Activated CD4-positive, alpha-beta memory T cell treated with anti-CD3 and anti-CD28 coated beads, Interleukin-2, amount 10 ng/mL, durations not matched to agents 7 days and 5 days (primary cell): ENCODE measurements around the gene CCNY. TPM values are rescaled to one million over a fixed set of nuclear protein-coding genes. Genes with fewer than 3 reads are reported as not detected.
"Not testable (repeated sequence)": the region's sequence is repeated elsewhere in the genome, so short reads cannot be mapped to it uniquely, and the experiment has no call there.

Experiments used
- CTCF ChIA-PET: fragments of 350-600 bp; sonication (Branson Sonifier 250); formaldehyde crosslinking; loops from one replicate; lab custom pipeline; 2021; ENCODE audit warnings: antibody characterized with exemption, inconsistent platforms; lab: Charles Lee
- POLR2A ChIA-PET: fragments of 350-600 bp; sonication (Branson Sonifier 250); formaldehyde crosslinking; loops from one replicate; lab custom pipeline; 2021; ENCODE audit warnings: antibody characterized with exemption; lab: Charles Lee
- DNase-seq: peaks from one replicate; pipeline ENCODE4 v3.0.0-alpha.2; 2020
- H3K27ac Mint-ChIP-seq: one replicate; pipeline ENCODE4 v1.8.0; 2021; ENCODE audit warnings: mild to moderate bottlenecking, mixed read lengths
- H3K27me3 Mint-ChIP-seq: one replicate; pipeline ENCODE4 v1.8.0; 2021; ENCODE audit warnings: mixed read lengths
- H3K36me3 Mint-ChIP-seq: one replicate; pipeline ENCODE4 v1.8.0; 2021; ENCODE audit warnings: low read depth, mixed read lengths
- H3K4me1 Mint-ChIP-seq: one replicate; pipeline ENCODE4 v1.8.0; 2021; ENCODE audit warnings: mixed read lengths
- H3K4me3 Mint-ChIP-seq: one replicate; pipeline ENCODE4 v1.8.0; 2021; ENCODE audit warnings: mild to moderate bottlenecking, mixed read lengths
- H3K9me3 Mint-ChIP-seq: one replicate; pipeline ENCODE4 v1.8.0; 2021; ENCODE audit warnings: mixed read lengths
- total RNA-seq, 2 experiments: library from RNA; stranded (reverse); gene quantifications; one replicate each; pipeline ENCODE4 v1.2.3, GENCODE V29; 2021

The CCNY gene
- total RNA-seq, 2 experiments from 2014 or later = 49.3 to 56.7 TPM

GRCh38 chr10:35396560-35397434 lies 60.5 kb downstream of the CCNY start:
- DNase-seq = no peak
- H3K27ac Mint-ChIP-seq = no peak overlapping the region
- no peak overlapping the region for H3K4me3 Mint-ChIP-seq
- ChIA-PET POLR2A (no interaction called here), CTCF (interaction anchor here (0.6 to 1.2 kb wide), 2 partner anchors 41 to 156 kb away, joined by 3 read pairs; no protein-coding TSS in a partner anchor)
- no peaks in the 10 kb centered on the region for H3K9me3 Mint-ChIP-seq
- peaks cover under 1% of the 10 kb centered on the region for H3K36me3 Mint-ChIP-seq
- no peaks in the 10 kb centered on the region for H3K4me1 Mint-ChIP-seq
- H3K27me3 Mint-ChIP-seq = no peaks in the 10 kb centered on the region

GRCh38 chr10:35397953-35398352 lies 61.6 kb downstream of the CCNY start:
- no peak for DNase-seq
- Mint-ChIP-seq H3K9me3 (no peaks in the 10 kb centered on the region), H3K27me3 (no peaks in the 10 kb centered on the region), H3K27ac (no peak overlapping the region), H3K4me1 (no peaks in the 10 kb centered on the region), H3K4me3 (no peak overlapping the region), H3K36me3 (no peaks in the 10 kb centered on the region)
- CTCF ChIA-PET = no interaction called here
- POLR2A ChIA-PET = no interaction called here

GRCh38 chr10:35398355-35398754 lies 62.0 kb downstream of the CCNY start:
- POLR2A ChIA-PET = no interaction called here
- H3K4me1 Mint-ChIP-seq = no peaks in the 10 kb centered on the region
- no peak for DNase-seq
- H3K27ac Mint-ChIP-seq = no peak overlapping the region
- no peaks in the 10 kb centered on the region for H3K27me3 Mint-ChIP-seq
- H3K4me3 Mint-ChIP-seq = no peak overlapping the region
- H3K9me3 Mint-ChIP-seq = no peaks in the 10 kb centered on the region
- CTCF ChIA-PET = no interaction called here
- no peaks in the 10 kb centered on the region for H3K36me3 Mint-ChIP-seq

- Mint-ChIP-seq H3K4me3 (no peak overlapping the region), H3K27me3 (no peaks in the 10 kb centered on the region), H3K36me3 (no peaks in the 10 kb centered on the region), H3K27ac (no peak overlapping the region), H3K9me3 (no peaks in the 10 kb centered on the region), H3K4me1 (no peaks in the 10 kb centered on the region)
- DNase-seq = no peak
- POLR2A ChIA-PET = no interaction called here
- CTCF ChIA-PET = no interaction called here
Observed at GRCh38 chr10:35398908-35399307, 62.6 kb downstream of the CCNY start.

GRCh38 chr10:35399414-35400009 lies 63.2 kb downstream of the CCNY start:
- no peak overlapping the region for H3K4me3 Mint-ChIP-seq
- H3K27ac Mint-ChIP-seq = no peak overlapping the region
- ChIA-PET POLR2A (no interaction called here), CTCF (no interaction called here)
- H3K4me1 Mint-ChIP-seq = no peaks in the 10 kb centered on the region
- no peak for DNase-seq
- no peaks in the 10 kb centered on the region for H3K9me3 Mint-ChIP-seq
- H3K36me3 Mint-ChIP-seq = no peaks in the 10 kb centered on the region
- H3K27me3 Mint-ChIP-seq = no peaks in the 10 kb centered on the region

- Mint-ChIP-seq H3K9me3 (no peaks in the 10 kb centered on the region), H3K27me3 (no peaks in the 10 kb centered on the region), H3K4me3 (no peak overlapping the region), H3K4me1 (no peaks in the 10 kb centered on the region), H3K36me3 (no peaks in the 10 kb centered on the region), H3K27ac (no peak overlapping the region)
- POLR2A ChIA-PET = no interaction called here
- CTCF ChIA-PET = no interaction called here
- DNase-seq = no peak
Observed at GRCh38 chr10:35400595-35401268, 64.4 kb downstream of the CCNY start.

GRCh38 chr10:35403491-35403890 lies 67.2 kb downstream of the CCNY start:
- POLR2A ChIA-PET, H3K9me3 Mint-ChIP-seq, CTCF ChIA-PET, H3K27me3 Mint-ChIP-seq, H3K27ac Mint-ChIP-seq, H3K4me1 Mint-ChIP-seq, H3K4me3 Mint-ChIP-seq, DNase-seq, H3K36me3 Mint-ChIP-seq: not testable (repeated sequence)

GRCh38 chr10:35404077-35404476 lies 67.8 kb downstream of the CCNY start:
- DNase-seq, H3K27me3 Mint-ChIP-seq, CTCF ChIA-PET, H3K4me3 Mint-ChIP-seq, H3K27ac Mint-ChIP-seq, H3K36me3 Mint-ChIP-seq, H3K4me1 Mint-ChIP-seq, POLR2A ChIA-PET, H3K9me3 Mint-ChIP-seq: not testable (repeated sequence)

- DNase-seq, H3K27me3 Mint-ChIP-seq, H3K36me3 Mint-ChIP-seq, H3K27ac Mint-ChIP-seq, H3K9me3 Mint-ChIP-seq, POLR2A ChIA-PET, H3K4me1 Mint-ChIP-seq, H3K4me3 Mint-ChIP-seq, CTCF ChIA-PET: not testable (repeated sequence)
Observed at GRCh38 chr10:35406003-35406630, 69.8 kb downstream of the CCNY start.

GRCh38 chr10:35407696-35408095 lies 71.4 kb downstream of the CCNY start:
- H3K36me3 Mint-ChIP-seq, DNase-seq, POLR2A ChIA-PET, H3K4me3 Mint-ChIP-seq, H3K27ac Mint-ChIP-seq, H3K9me3 Mint-ChIP-seq, CTCF ChIA-PET, H3K27me3 Mint-ChIP-seq, H3K4me1 Mint-ChIP-seq: not testable (repeated sequence)

- POLR2A ChIA-PET = no interaction called here
- Mint-ChIP-seq H3K27me3 (no peaks in the 10 kb centered on the region), H3K9me3 (no peaks in the 10 kb centered on the region), H3K4me1 (peaks cover 8% of the 10 kb centered on the region), H3K4me3 (no peak overlapping the region), H3K27ac (no peak overlapping the region), H3K36me3 (no peaks in the 10 kb centered on the region)
- no peak for DNase-seq
- CTCF ChIA-PET = no interaction called here
Observed at GRCh38 chr10:35409094-35409582, 72.8 kb downstream of the CCNY start.

- ChIA-PET CTCF (no interaction called here), POLR2A (no interaction called here)
- no peak for DNase-seq
- Mint-ChIP-seq H3K4me1 (peaks cover 8% of the 10 kb centered on the region), H3K4me3 (no peak overlapping the region), H3K9me3 (no peaks in the 10 kb centered on the region), H3K27ac (no peak overlapping the region), H3K36me3 (no peaks in the 10 kb centered on the region), H3K27me3 (no peaks in the 10 kb centered on the region)
Observed at GRCh38 chr10:35409808-35410207, 73.5 kb downstream of the CCNY start.
